Stimulated activated CD4-positive, alpha-beta T cell treated with anti-CD3 and anti-CD28 coated beads, Interleukin-15, amount 100 ng/mL, for 48 hours (primary cell): ENCODE data around the gene OR51E1.

ENCODE experiments used
- DNase-seq, 2 donors: peaks; one replicate each; pipeline ENCODE4 v3.0.0-alpha.2; 2020; ENCODE audit warnings: low read depth in 2 of 2

The OR51E1 gene

DNA sequence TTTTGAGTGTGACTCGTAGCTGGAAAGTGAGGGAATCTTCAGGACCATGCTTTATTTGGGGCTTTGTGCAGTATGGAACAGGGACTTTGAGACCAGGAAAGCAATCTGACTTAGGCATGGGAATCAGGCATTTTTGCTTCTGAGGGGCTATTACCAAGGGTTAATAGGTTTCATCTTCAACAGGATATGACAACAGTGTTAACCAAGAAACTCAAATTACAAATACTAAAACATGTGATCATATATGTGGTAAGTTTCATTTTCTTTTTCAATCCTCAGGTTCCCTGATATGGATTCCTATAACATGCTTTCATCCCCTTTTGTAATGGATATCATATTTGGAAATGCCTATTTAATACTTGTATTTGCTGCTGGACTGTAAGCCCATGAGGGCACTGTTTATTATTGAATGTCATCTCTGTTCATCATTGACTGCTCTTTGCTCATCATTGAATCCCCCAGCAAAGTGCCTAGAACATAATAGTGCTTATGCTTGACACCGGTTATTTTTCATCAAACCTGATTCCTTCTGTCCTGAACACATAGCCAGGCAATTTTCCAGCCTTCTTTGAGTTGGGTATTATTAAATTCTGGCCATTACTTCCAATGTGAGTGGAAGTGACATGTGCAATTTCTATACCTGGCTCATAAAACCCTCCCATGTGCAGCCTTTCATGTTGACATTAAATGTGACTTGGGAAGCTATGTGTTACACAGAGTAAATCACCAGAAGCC, 11.0 kb downstream of the OR51E1 start:
- no peak for DNase-seq

DNA sequence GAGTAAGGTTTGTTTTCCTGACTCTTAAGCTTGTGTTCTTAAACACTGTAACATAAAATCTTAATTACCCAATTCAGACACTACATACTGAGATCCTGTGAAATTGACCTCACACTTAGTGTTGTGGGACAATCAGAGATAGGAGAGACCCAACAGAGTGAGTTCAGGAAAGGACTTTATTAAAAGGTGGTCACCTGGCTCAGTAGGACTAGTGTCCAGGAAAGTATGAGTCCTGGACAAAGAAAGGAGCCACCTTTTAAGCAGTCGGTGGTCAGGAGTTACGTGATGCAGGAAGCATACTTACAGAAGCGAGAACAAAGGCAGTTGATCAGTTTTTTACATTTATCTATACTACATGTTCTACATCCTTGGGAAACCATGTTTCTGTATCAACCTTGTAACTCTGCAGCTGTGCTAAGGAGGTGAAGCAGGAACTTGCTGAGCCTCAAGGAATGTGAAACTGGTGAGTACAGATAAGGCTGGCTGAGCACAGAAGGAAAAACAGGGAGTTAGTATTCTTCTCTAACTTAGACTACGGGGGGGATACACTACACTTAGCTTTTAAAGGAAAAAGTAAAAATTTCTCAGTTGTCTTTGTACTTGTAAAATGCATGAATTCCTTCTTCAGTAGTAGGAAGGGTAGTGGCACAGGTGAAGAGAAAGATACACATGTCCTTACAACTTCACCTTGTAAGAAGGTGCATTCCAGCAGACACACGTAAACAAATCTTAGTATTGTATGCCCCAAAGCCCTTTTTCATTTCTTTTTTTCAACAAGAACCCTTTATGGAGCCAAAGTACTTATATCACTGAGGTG, 15.1 kb downstream of the OR51E1 start:
- no peak for DNase-seq

DNA sequence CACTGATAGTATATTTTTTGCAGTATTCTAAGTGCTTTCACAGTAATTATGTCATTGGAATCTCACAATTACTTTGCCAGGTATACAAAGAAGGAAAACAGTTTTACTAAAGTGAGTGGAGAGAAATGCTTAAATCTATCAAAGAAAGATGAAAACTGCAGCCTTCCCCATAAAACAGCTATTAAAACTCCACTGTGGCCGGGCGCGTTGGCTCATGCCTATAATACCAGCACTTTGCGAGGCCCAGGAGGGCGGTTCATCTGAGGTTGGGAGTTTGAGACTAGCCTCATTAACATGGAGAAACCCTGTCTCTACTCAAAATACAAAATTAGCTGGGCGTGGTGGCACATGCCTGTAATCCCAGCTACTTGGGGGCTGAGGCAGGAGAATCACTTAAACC, 19.1 kb downstream of the OR51E1 start:
- no peak for DNase-seq

DNA sequence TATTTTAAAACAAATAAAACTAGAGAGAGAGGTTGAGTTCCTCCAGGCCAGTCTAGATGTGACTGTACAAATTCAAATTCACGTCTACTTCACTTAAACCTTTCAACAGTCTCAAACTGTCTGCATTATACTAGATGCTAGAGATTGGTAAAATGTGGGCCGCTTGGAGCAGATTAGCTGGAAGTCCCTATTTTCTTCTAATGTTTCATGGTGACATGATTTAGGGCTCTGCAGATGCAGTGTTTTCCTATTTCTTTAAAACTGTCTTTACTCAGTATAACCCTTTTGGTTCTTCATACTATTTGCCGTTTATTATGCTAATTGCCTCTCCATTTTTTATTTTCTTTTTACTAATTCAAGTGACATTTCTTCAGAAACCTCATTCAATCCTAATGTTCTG, 20.4 kb downstream of the OR51E1 start:
- no peak for DNase-seq

DNA sequence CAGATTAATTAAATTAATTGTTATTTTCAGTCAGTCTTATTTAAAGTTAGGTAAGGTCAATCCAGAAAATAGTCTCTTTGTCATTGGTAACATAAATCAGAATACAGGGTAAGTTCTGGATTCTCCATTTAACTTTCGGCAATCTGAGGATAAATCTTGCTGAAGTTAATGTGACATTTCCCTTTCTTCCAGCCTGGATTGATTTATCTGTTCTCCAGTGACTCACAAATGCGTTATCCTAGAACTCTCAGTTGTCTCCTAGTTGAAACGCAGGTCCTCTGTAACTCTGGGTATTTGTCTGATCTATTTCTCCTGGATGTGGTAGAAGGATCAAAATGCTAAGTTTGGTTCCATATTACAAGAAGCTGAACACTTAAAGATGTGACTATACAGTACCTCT, 21.0 kb downstream of the OR51E1 start:
- no peak for DNase-seq

DNA sequence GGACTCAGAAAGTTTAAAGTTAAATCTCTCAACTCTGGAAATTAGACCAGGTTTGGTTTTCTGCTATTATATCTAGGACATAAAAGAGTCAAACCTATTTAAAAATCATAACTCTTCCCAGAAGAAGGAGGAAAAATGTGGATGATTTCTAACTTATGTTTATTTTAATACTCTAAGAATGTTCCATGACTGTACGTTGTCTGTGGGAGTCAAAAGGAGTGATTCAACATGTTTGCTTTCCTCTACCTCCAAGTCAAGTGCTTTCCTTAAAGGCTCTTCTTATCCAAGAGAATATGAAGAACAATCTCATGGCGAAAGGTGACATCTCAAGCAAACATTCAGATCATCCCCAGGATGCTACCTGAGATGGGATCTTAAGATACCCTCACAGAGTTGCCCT, 21.6 kb downstream of the OR51E1 start:
- DNase-seq, result no peak

DNA sequence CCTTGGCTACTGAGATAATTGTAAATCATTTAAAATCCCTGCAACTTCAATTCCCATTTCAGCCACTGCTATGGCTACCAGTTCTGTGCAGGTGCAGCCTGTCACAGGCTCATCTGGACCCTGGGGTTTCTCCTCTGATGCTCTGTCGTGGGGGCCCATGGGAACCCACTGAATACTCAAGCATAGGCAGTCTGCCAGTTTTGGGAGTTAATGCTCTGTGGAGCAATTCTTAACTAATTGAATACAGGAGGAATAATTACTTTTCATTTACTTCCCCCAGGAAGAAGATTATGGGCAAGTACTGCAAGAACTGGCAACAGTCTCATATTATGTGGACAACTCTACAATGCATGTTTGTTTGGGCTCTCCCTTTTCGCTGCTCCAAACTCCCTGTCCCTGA, 28.0 kb downstream of the OR51E1 start:
- no peak for DNase-seq

DNA sequence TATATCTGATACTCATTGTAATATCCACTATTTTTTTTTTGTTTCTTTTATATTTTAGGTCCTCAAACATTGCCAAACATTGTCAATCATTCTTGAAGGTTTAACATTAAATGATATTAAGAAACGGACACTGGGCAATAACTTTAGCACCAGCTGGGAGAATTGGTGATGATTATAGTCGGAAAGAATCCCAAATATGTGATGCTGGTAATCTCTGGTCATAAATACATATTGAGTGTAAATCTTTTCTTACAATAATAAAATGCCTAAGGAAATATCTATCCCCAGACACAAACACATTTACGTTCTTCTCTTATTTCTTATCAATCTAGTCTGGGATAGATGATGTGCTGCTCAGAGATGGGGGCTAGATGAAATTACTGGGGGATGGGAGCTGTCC, 28.7 kb downstream of the OR51E1 start:
- DNase-seq, result no peak

DNA sequence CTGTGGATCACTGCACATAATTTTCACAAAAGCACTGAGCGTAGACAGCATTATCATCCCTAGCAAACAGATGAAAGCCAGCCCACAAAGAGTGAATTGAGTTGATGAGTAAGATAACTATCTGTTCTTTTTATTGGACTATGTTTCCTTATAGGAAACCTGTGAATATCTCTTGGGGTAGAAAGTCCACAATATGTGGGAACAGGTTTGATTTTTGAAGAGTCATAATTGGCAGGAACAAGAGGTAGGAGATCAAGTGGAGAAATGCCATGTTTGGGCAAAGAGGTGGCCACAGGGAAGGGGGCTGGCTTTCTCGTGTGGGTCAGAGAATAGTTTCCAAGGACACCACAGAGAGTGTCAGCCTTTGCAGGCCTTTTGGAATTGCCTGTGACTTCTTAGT, 30.0 kb downstream of the OR51E1 start:
- no peak for DNase-seq

DNA sequence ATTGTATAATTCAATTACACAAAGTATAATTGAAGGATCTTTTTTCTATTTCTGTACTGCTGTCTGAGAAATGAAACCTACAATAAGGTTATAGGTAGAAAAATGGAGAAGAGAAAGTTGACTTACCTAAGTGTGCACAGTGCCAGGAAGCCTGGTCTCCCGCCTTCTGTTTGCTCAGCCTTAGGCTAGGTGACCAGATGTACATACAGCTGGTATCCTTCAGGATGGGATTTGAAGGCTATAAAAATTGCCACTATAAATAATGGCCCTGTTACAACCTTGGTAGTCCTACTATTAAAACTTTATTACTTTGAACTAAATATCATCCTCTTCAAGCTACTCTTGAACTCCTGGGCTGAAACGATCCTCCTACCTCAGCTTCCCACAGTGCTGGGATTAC, 34.2 kb downstream of the OR51E1 start:
- DNase-seq, result no peak

DNA sequence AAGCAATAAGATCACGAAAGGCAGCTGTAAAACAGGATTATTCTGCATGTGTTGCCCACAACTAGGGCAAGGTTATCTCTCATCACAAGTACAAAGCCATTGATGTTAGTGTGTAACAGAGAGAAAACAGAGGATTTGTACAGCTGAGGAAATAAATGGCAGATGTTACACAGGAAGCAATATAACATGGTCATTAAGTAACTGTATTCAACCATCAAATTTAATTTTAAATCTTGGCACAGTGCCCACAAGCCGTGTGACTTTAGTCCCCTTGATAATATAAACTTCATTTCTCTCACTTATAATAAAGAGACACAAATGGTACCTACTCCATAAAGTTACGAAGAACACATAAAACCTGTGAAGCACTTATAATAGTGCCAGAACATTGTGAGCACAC, 36.6 kb downstream of the OR51E1 start:
- DNase-seq, result no peak

DNA sequence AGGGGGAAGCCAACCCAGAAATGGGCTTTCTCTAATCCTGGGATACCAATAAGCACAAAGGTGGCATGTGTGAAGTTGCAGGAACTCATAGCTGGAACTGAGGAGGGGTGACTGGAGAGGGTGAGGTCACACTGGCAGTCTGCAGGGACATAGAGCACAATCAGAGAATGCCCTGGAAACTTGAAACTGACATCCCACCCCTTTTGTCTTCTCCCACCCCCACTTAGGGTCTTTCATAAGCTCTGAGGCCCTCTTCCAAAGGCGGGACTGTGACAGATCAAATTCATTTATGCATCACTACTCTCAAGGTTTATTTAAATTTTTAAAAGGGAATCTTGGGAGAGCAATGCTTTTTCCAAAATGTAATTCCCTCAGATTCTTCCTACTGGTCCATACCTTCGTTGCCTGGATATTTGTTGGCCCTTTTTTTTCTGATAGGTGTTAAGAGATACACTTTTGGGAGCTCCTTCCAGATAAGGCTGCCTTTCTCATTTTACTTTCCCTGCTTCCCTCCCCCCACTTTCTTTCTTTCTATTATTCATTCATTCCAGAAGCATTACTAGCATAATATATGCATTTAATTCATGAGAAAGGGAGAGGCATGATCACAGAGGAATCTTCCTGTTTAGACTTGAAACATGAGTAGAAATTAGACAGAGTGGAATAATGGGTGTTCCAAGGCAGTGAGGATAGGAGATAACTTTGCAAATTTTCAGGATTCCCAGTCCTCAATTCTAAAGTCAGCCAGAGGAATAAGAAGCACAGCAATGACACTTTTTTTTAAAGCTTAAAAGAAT, 39.0 kb downstream of the OR51E1 start:
- no peak for DNase-seq

DNA sequence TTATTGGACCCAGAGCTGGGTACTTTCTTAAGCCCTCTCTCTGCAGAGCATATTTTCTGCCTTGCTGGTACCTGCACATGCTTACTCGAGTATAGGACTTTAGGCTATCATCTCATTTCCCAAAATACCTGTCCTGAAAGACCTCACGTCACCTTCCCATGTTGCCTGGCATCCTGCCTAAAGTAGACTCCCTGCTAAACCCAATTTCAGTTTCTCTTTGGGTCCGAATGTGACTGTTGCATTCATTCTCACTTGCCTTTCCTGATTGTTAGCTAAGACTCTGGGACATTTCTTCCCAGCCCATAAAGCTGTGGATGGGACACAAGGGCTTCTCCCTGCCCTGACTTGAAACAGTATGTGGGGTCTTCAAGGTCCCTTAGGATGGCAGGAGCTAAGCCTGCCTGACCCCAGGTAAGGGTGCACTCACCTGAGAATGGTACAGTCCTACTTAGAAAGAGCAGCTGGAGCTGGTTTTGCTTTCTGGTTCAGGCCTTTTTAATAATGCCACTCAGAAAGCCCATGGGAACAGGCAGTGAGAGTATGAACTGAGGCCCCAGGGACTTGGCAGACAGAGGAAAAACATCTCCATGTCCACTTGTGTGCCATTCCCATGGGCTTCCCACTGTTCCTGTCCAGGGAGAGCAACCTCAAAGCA, 41.0 kb downstream of the OR51E1 start:
- DNase-seq, result no peak

DNA sequence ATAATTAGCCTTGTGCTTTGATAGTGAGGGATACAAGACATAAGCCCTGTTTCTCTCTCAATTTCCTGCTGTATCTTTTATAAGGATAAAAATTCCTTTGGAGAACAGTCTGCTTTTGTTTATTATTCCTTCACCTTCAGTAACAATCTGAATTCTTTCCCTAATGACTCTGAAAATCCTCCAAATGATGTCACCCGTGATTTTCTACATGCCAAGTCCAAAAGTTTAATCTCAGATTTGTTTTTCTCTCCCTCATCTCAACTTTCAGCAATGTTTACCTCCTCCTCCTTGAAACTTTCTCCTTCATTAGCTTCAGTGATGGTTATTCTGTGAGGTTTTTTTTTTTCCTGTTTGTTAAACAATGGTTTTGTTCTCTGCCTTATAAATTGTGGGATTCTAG, 51.7 kb downstream of the OR51E1 start:
- no peak for DNase-seq

DNA sequence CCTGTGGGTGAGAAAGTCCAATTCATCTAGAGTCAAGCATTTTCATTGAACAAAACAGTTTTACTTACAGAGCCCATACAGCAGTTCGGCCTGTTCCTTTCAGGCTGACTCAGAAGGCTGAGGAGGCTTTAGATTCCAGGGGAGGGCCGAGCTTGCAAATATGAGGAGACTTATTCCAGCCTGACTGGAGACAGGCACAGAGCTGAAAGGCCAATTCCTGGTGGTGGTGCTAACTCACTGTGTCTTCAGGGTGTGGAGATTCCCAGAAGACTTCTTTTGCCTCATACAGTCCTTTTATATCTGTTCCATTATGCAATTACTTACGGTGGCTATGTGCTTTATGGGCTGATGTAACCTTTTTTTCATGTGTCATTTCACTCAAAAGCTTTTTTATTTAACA, 53.8 kb downstream of the OR51E1 start, which contains the start of gene OR51E2:
TSS of gene OR51E2 (minus strand) at position 269 of the 400 bp plus-strand sequence. CDS start 15,142 bp downstream, outside the sequence.
- no peak for DNase-seq

DNA sequence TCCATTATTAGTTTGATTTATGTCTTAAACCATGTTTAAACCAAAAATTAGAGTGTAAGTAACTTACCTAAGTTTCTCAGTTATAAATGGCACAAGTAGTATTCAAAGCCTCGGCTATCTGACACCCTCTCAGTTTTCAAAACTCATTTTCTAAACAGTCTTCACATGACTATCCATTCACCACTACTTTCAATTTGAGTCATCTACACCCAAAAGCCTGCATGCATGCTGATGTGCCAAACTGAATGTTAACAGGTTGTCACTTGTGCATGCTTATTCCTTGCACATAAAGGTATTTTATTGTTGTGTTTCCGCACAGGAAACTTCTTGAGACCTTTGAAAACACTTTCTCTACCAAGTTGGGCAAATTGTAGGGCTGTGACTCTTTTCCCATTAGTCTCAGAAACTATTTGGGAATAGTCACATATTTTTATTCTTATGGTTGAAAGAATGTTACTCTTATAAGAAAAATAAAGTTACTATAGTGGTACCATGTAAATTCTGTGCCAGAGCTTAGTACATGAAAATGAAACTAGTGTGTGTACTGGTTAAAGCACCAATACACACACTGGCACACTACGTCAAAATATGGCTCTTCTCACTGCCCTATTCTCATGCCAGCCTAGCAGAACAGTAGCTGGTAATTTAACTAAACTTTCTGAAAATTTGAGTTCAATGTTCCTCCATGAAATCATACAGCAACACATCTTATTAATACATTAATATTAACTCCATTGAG, 56.1 kb downstream of the OR51E1 start:
- no peak for DNase-seq

DNA sequence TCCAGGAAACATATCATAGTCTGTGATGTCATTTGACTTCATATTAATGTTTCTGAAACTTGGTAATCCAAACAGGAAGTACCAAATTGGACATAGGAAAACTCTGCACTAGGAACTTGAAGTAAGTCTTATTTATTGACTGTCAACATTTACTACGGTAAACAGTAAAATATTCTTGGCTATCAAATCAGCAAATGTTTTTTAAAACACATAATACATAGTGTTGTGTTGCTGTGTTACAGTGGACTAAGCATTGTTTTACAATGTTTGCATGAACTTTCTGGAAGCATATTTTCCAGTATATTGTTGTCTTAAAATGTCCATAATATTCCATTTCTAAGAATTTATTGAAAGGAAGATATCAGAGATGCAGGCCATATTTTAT, 56.6 kb downstream of the OR51E1 start:
- DNase-seq, result no peak

DNA sequence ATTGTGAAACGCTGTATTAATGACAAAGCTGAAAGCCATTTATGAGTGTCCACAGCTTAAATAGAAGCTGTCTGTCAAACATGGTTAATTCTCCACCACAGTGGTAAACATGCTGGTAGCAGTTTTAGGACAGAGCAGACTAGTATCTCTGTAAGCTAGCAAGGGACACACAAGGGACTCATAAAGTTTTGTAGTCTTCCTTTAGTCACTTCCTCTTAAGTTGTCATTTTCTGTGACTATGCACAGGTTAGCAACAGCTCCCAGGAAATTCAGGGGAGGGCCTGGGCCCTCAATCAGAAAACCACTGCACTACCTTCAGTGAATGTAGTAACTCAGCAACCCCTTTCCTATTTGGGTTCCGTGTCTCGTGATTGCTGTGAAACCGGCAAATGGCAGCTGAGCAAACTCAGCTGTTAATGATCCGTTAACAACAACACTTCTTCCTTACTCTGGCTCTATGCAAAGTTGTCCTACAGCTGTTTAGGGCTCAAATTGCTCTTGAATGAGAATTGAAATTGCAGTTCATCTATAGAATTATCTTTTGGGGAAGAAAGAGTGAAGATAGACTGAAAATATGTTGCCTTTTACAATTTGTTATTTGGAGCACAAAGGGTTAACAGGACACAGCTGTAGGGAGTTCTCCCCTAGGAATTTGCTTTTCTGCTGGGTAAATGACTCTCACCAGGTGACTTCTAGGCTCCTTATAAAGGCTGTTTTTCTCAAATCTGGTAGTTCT, 60.4 kb downstream of the OR51E1 start, which contains the start of gene MMP26:
TSS of gene MMP26 (plus strand) at position 731 of the 736 bp plus-strand sequence.
- no peak for DNase-seq

DNA sequence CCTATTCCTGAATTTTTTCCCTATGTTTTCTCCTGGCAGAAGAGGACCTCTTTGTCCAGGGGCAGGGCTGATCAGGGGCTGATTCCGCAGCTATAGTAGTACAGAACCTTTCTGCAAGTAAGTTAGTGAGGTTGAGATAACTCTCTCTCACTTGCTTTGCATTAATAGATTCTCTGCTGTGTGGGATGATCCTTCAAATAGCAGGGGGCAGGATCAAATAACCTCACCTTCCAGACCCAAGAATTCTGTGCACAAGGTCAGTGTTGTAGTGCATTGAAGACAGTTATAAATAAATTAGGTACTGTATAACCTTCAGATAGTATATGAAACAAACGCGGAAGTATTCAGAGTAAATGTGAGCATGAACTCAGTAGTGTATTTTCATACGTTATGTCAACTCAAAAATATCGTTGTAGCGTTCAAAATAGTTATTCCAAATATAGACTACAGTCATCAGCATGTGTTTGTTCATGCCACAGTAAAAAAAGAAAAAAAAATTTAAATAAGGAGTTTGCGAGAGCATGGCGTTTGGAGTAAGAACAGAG, 61.1 kb downstream of the OR51E1 start:
- no peak for DNase-seq
